ENCODE results near the gene CMC4.
A peak's percentile ranks its signal among the peaks of the same experiment; 100 is the strongest.

Gene CMC4

DNA sequence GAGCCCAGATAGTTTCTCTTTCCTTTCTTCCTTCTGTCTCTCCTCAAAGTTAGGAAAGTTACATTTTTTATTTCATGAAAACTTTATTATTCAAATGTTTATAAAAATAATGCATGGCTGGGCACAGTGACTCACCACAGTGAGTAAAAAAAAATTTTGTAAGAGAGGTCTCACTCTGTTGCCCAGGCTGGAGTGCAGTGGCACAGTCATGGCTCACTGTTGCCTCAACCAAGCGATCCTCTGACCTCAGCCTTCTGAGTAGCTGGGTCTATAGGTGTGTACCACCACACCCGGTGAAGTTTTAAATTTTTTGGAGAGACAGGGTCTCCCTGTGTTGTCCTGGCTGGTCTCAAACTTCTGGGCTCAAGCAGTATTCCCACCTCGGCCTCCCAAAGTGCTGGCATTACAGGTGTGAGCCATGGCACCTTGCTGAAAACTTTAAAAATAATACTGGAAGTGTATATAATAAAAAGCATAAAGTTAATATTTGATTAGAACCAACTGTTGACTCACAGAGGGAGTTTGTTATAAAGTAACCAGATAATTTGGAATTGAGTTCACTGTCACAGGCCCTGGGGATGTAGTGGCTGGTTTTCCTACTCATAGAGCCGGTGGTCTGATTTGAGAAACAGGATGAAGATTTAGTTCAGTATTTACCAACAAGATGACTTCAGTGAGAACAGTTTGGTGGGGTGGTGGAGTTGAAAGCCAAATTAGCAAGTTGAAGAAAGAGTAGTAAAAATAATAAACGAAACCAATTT, 18.0 kb downstream of the CMC4 start:
- DNase-seq, result no peak

DNA sequence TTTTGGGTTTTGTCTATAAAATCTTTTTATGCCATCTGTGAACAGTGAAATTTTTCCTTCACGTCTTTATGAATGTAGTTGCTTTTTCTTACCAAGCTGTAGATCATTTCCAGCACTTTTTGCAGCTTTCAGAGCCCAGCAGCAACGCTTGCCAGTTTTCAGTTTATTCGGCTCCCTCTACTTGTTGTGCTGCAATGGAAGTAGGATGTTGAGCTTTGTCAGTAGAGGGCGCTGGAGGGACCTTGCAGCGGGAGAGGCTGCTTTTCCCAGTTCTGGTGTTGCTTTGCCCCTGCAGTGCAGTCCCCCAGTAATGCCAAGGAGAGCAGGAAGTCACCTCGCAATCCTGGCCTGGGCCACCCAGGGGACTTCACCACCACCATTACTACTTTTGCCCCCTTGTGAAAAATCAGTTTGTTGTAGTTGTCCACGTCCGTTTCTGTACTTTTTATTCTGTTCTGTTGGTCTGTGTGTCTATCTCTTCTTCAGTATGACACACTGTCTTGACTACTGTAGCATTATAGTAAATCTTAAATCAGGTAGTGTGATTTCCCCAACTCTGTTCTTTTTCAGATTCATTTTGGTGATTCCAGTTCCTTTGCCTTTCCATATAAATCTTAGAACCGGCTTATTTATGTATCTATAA, 21.8 kb downstream of the CMC4 start:
- DNase-seq, result peak; percentile 18 to 66

DNA sequence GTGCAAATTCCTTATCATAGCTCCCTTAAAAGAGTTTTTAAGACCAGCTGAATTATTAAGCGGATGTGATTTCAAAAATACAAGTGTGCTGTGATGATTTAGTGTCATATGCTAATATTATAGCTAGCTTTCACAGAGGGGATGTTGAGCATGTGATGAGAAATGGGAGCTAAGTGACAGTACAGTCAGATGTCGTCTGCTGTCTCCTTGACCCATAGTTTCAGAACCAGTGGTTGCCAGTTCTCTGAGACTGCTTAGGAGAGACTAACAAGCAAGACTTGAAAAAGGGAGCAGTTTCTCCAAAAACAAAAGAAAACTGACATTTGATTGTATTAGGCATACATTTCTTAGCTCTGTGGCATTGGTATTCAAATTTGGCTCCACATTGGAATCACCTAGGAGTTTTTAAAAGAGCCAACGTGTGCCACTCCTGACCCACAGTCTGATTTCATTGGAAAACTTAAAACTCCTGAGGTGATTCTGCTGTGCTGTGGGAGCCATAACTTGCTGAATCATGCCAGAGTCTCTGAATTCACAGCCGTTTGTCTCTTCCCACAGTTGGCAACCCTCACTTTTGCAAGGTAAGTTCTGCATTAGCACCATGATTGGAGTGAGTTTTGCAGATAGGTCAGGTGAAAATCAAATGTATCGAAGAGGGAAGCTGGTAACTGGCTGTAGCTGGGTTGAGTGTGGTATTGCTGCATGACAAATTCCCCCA, 24.0 kb downstream of the CMC4 start:
- no peak for DNase-seq

DNA sequence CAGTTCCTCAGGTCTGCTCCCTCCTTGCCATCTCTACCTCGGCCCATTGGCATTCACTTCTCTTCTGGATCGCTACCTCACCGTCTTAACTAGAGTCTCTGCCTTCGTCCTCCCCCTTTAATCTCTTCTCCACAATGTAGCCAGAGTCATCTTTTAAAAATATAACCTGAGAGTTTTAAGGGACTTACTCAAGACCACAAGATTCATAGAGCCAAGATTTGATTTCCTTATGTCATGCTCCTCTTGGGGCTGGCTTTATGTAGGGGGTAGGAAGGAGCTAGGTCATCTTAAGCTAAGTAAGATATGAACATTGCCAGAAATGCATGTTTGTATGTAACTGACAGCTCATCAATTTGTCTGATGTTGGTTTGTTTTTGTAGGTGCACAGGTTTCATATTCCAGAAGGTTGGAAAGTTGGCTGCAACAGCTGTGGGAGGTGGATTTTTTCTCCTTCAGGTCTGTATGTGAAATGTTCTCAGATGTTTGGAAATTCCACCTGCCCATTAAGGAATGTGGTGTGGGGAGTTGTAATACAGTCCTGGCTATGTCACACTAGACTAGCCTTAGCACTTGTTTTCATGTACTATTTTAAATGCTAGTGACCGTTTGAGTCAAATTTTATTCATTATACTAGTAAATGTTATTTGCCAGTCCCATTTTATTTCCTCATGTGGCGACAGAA, 24.7 kb downstream of the CMC4 start:
- DNase-seq, result no peak

DNA sequence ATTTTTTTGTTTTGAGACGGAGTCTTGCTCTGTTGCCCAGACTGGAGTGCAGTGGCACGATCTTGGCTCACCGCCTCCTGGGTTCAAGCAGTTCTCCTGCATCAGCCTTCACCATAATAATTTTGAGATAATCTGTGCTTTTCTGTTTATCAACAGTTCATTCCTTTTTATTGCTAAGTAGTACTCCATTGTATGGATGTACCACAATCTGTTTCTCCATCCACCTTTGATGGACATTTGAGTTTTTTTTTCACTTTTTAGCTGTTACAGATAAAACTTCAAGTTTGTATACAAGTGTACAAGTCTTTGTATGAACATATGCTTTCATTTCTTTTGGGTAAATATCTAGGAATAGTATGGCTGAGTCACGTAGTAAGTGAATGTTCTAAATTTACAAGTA, 35.2 kb downstream of the CMC4 start:
- no peak for DNase-seq

DNA sequence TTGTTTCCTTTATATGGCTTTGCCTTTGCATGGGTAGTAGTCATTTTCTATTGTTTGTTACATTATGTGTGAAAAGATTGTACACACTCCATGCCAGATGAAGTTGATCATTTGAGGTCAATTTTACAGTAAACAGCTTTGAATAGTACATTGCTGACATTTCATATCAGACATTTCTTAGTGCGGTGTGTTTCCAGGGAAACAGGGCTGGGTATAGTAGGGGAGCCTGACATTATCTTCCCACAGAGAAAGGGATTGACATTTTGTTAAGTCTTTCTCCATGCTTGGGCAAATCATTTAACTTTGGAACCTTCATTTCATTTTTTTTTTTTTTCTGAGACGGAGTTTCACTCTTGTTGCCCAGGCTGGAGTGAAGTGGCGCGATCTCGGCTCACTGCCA, 39.3 kb downstream of the CMC4 start:
- DNase-seq, result no peak

DNA sequence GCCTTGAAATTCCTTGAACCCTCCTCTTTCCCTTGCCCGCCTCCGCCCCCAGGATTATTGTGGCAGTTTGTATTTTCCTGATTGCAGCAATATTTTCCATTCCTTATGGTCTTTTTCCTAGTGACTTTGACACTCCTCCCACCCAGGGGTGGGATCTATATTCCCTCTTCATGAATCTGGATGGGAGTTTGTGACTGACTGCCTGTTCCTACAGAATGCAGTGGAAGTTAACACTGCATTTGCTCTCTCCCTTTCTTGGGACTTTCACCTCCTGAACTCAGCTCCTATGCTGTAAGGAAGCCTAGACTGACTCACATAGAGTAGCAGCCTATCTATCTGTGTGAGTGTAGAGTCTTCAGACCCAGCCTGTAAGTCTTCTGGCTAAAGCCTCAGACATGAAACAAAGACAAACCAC, 42.1 kb downstream of the CMC4 start:
- no peak for DNase-seq

DNA sequence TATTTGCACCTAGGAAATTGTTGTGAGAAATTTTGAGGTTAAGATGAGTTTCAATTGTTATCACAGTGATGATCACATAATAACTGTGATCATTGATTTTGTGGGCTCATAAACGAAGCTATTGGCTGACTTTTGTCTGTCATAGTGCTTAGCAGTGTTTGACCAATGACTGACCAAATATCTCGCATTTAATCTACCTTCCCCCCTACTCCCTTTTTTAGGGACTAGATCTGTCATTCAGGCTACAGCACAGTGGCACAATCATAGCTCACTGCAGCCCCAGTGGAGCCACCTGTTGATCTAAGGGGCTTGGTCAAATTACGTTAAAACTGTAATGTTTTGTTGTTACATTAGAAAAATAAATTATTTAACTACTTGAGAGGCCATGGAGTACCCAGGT, 42.8 kb downstream of the CMC4 start:
- no peak for DNase-seq

DNA sequence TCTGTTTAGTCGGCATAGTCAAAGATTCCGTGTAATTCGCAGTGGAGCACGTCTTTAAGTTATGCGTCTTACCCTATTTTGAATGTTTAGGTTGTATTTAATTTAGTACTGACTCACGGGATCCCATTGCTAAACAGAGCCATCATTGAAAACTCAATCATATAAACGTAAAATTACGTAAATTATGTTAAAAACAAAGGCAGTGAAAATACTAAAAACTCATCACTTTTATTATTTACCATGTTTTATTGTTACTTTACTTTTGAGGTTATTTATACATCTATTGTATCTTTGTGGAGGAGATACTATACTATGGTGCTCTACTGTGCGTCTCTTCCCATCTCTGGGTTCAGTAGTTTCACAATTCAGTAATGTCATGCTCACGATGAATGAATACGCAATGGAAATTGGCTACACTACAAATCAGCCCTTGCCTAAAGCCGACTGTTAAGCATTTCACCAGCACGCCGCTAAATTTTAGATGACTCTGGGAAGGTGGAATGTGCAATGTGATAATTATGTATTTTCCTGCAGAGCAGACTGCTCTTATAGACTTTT, 43.3 kb downstream of the CMC4 start:
- DNase-seq, result peak; percentile 15 to 39

DNA sequence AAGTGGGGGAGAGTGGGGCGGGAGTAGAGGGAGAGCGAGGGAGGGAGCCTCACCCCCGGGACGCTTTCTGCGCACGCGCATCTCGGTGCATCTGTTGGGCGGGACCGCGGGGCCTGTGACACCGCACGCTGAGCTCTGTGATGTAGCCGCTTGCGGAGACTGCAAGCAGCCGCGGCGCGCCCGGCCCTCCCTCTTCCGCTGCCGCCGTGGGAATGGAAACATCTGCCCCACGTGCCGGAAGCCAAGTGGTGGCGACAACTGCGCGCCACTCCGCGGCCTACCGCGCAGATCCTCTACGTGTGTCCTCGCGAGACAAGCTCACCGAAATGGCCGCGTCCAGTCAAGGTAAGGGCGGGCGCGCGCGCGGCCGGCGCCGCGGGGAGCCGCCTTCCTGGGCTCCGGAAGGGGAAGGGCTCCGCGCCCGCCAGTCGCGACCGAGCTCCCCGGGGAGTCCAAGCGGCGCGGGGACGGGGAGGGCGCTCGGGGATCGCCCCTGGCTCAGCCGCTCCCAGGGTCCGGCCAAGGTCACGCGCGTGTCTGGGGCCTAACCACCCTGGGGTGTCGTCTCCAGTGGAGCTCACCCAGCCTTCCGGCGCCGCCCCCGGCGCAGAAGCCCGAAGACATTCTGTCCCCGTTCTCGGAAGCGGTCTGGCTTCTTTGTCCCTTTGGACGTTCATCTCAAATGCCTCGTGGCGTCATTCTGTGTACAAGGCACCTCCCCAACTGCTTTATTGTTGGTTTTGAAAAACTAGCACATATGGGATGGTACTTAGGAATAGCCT, 44.0 kb downstream of the CMC4 start, which contains the start of gene FUNDC2:
FUNDC2 (plus strand) TSS at position 118 of the 782 bp plus-strand sequence; CDS start at position 213, 95 bp downstream.
- peak; percentile 94 to 97 for DNase-seq

DNA sequence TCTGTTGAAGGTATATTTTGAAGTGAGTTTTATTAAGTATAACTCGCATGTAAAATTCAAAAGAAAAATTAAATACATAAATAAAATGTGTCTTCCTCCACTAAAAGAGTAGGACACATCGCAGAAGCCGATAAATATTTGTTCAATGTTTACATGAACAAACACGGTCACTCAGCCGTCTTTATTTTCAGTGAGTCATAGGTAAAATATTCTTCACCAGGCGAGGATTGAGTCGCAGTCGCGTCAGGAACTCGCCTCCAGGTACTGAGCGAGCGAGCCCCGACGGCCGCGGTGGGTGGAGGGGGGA, 44.6 kb downstream of the CMC4 start:
- DNase-seq, result no peak

DNA sequence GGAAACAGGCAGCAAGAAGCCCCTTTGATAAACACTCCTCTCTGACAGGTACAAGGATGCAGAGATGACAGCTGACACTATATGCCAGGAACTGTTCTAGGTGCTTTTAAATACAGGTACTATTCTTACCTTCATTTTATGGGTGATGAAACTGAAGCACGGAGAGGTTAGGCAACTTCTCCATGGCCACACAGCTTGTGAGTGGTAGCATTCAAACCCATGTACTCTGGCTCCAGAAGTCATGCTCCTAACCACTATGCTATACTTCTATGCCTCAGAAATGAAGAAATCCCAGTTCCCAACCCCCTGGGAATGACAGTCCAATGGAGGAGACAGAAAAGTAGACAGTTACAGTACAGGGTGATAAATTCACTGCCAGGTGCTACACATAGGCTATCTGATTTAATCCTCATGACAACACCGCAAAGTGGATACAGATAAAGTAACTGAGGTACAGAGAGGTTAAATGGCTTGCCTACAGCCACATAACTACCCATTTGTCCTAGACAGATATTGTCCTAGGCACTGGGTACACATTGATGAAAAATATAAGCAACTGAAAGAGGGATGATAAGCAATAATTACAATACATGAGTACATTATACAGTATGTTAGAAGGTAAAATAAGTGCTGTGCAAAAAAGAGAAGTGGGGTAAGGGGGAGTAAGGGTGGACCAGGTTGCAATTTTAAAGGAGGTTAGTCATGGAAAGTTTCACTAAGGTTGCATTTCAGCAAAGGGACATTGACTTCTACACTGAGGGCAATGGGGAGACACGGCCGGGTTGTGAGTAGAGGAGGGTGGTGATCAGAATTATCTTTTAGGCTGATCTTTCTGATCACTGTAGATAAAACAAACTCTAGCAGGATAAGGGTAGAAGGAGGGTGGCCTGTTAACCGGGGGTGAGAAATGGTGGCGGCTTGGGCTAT, 46.8 kb downstream of the CMC4 start:
- DNase-seq, result no peak

DNA sequence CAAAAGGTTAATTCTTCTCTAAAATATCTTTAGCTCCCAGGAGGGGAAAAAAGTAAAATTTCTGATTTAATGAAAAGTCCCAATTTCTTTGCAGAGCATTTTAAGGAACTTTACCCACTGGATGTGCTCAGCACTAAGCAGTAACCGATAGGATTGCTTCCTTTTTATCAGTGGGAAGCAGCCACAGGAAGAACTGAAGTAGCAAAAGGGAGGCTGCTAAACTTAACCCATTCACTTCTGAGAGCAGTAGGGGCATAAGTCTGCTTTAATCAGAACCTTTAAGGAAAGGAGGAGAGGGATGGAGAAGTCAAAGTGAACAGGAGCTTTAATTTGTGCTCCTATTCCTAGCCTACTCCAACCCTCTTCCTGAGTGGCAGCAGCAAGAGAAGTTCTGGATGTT, 48.4 kb downstream of the CMC4 start, which contains the start of gene F8:
F8 (minus strand) TSS at position 139 of the 400 bp plus-strand sequence. CDS start 171 bp downstream, outside the sequence.
- no peak for DNase-seq

DNA sequence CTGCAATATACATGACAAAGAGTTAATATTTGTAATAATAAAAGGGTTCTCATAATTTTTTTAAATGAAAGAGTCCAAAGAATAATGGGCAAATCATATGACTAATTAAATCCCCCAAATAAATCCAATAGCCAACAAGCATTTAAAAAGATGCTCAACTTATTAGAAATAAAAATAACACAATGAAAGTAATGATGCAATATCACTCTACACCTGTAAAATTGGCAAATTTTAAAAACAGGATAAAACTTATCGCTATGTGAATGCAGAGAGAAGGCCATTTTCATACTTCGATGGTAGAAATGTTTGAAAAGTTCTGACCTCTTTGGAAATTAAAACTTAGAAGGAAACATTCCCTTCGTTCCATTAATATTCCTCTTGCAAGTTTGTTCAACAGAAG, 50.3 kb downstream of the CMC4 start:
- no peak for DNase-seq

All from NCI-H524 (cell line).